SH-SY5Y (cell line): ENCODE measurements around the gene EIF4G1.

Experiments used
- GATA2 ChIP-seq: IDR thresholded peaks from 2 replicates; pipeline ENCODE4 v1.6.1; 2011; ENCODE audit warnings: mild to moderate bottlenecking, low read depth, low read length
- GATA3 ChIP-seq: IDR thresholded peaks from 2 replicates; pipeline ENCODE4 v1.6.1; 2011; ENCODE audit warnings: low read depth, mild to moderate bottlenecking, low read length, moderate library complexity

GRCh38 chr3:184352149-184352785, 37.9 kb downstream of the EIF4G1 start:
- TF ChIP-seq GATA2 = no peak
- no peak for TF ChIP-seq GATA3
